Measurements from ENCODE around the gene NINJ2.

GRCh38 chr12:575129-575502 lies 88.1 kb downstream of the NINJ2 start:
- TF ChIP-seq CTCF (IDR thresholded peaks at IDR 0.05) (no peak), ESRRA (IDR thresholded peaks at IDR 0.05; ENCODE audit: borderline replicate concordance, low read length) (no peak), HOXA7 (CRISPR knock-in tag; IDR thresholded peaks at IDR 0.05) (no peak), TP53 (CRISPR knock-in tag; IDR thresholded peaks at IDR 0.05) (no peak), CBX2 (IDR thresholded peaks at IDR 0.05; ENCODE audit: borderline replicate concordance, low read depth) (no peak), EHMT2 (IDR thresholded peaks at IDR 0.05; ENCODE audit: low read depth) (no peak), JUN (IDR thresholded peaks at IDR 0.05) (no peak), NR3C1 (IDR thresholded peaks at IDR 0.05) (no peak)
- TF ChIP-seq, protein P1, sequence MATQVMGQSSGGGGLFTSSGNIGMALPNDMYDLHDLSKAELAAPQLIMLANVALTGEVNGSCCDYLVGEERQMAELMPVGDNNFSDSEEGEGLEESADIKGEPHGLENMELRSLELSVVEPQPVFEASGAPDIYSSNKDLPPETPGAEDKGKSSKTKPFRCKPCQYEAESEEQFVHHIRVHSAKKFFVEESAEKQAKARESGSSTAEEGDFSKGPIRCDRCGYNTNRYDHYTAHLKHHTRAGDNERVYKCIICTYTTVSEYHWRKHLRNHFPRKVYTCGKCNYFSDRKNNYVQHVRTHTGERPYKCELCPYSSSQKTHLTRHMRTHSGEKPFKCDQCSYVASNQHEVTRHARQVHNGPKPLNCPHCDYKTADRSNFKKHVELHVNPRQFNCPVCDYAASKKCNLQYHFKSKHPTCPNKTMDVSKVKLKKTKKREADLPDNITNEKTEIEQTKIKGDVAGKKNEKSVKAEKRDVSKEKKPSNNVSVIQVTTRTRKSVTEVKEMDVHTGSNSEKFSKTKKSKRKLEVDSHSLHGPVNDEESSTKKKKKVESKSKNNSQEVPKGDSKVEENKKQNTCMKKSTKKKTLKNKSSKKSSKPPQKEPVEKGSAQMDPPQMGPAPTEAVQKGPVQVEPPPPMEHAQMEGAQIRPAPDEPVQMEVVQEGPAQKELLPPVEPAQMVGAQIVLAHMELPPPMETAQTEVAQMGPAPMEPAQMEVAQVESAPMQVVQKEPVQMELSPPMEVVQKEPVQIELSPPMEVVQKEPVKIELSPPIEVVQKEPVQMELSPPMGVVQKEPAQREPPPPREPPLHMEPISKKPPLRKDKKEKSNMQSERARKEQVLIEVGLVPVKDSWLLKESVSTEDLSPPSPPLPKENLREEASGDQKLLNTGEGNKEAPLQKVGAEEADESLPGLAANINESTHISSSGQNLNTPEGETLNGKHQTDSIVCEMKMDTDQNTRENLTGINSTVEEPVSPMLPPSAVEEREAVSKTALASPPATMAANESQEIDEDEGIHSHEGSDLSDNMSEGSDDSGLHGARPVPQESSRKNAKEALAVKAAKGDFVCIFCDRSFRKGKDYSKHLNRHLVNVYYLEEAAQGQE (IDR thresholded peaks at IDR 0.05): no peak

Data from A549 (cell line).